Stimulated activated effector memory CD8-positive, alpha-beta T cell treated with anti-CD3 and anti-CD28 coated beads, Interleukin-12 subunit alpha, Interleukin-12 subunit beta, amount 100 ng/mL, for 72 hours (primary cell): ENCODE data around the gene DYDC2.

Experiments used
- ATAC-seq: fragments of 150-1000 bp; cut with Tn5 transposase; 2 replicates; pipeline ENCODE4 v1.10.0; 2021
- DNase-seq, 2 donors: peaks; one replicate each; pipeline ENCODE4 v3.0.0; 2021 to 2022; ENCODE audit warnings: low spot score in 2 of 2
- H3K27ac Mint-ChIP-seq: one replicate; pipeline ENCODE4 v1.8.0; 2022; ENCODE audit warnings: mild to moderate bottlenecking, mixed read lengths
- H3K36me3 Mint-ChIP-seq: one replicate; pipeline ENCODE4 v1.8.0; 2022; ENCODE audit warnings: mild to moderate bottlenecking, mixed read lengths
- H3K4me1 Mint-ChIP-seq: one replicate; pipeline ENCODE4 v1.8.0; 2022; ENCODE audit warnings: mixed read lengths
- H3K4me3 Mint-ChIP-seq: one replicate; pipeline ENCODE4 v1.8.0; 2022; ENCODE audit warnings: mild to moderate bottlenecking, mixed read lengths
- H3K9me3 Mint-ChIP-seq: one replicate; pipeline ENCODE4 v1.8.0; 2022; ENCODE audit warnings: mixed read lengths

DYDC2 gene

GRCh38 chr10:80356563-80356988 lies at the start of gene DYDC2, which contains the start of gene DYDC1:
Gene DYDC2, plus strand, starts transcription at chr10:80356781. Its CDS starts 5,663 bp downstream, at chr10:80362444.
Gene DYDC1, minus strand, starts transcription at chr10:80356755. Its CDS starts 4,154 bp downstream, at chr10:80352601.
- Mint-ChIP-seq H3K36me3 (no peaks in the 10 kb centered on the region), H3K4me1 (peaks cover 6% of the 10 kb centered on the region), H3K9me3 (no peaks in the 10 kb centered on the region), H3K27ac (no peak within 1 kb of the TSS), H3K4me3 (peak within 1 kb of the TSS; percentile 61)
- ATAC-seq (peak; percentile 73), DNase-seq (no peak)

GRCh38 chr10:80313523-80313922 lies 43.1 kb upstream of the DYDC2 start:
- Mint-ChIP-seq H3K4me3 (no peak overlapping the region), H3K9me3 (no peaks in the 10 kb centered on the region), H3K4me1 (no peaks in the 10 kb centered on the region), H3K27ac (no peak overlapping the region), H3K36me3 (peaks cover 4% of the 10 kb centered on the region)
- no peak for DNase-seq
- no peak for ATAC-seq

GRCh38 chr10:80315391-80315790 lies 41.2 kb upstream of the DYDC2 start:
- DNase-seq, result no peak
- Mint-ChIP-seq H3K9me3 (no peaks in the 10 kb centered on the region), H3K4me1 (no peaks in the 10 kb centered on the region), H3K27ac (no peak overlapping the region), H3K4me3 (no peak overlapping the region), H3K36me3 (no peaks in the 10 kb centered on the region)
- peak; percentile 28 for ATAC-seq

- DNase-seq (no peak), ATAC-seq (no peak)
- Mint-ChIP-seq H3K4me1 (no peaks in the 10 kb centered on the region), H3K4me3 (no peak overlapping the region), H3K27ac (no peak overlapping the region), H3K36me3 (no peaks in the 10 kb centered on the region), H3K9me3 (no peaks in the 10 kb centered on the region)
Measured at GRCh38 chr10:80318742-80319141, 37.8 kb upstream of the DYDC2 start.

- Mint-ChIP-seq H3K27ac (no peak overlapping the region), H3K4me3 (no peak overlapping the region), H3K36me3 (no peaks in the 10 kb centered on the region), H3K9me3 (no peaks in the 10 kb centered on the region), H3K4me1 (no peaks in the 10 kb centered on the region)
- ATAC-seq (no peak), DNase-seq (no peak)
Measured at GRCh38 chr10:80319318-80319717, 37.3 kb upstream of the DYDC2 start.

GRCh38 chr10:80319725-80320290 lies 36.8 kb upstream of the DYDC2 start:
- DNase-seq, result no peak
- H3K27ac Mint-ChIP-seq, result no peak overlapping the region
- H3K36me3 Mint-ChIP-seq, result no peaks in the 10 kb centered on the region
- no peaks in the 10 kb centered on the region for H3K9me3 Mint-ChIP-seq
- no peak overlapping the region for H3K4me3 Mint-ChIP-seq
- H3K4me1 Mint-ChIP-seq, result no peaks in the 10 kb centered on the region
- ATAC-seq, result no peak

GRCh38 chr10:80320377-80320776 lies 36.2 kb upstream of the DYDC2 start:
- Mint-ChIP-seq H3K27ac (no peak overlapping the region), H3K36me3 (no peaks in the 10 kb centered on the region), H3K9me3 (no peaks in the 10 kb centered on the region)

GRCh38 chr10:80321183-80321582 lies 35.4 kb upstream of the DYDC2 start:
- ATAC-seq (no peak), DNase-seq (no peak)
- no peak overlapping the region for H3K27ac Mint-ChIP-seq
- no peaks in the 10 kb centered on the region for H3K9me3 Mint-ChIP-seq
- no peaks in the 10 kb centered on the region for H3K36me3 Mint-ChIP-seq
- H3K4me1 Mint-ChIP-seq, result no peaks in the 10 kb centered on the region
- no peak overlapping the region for H3K4me3 Mint-ChIP-seq

More at GRCh38 chr10:80320377-80320776, 36.2 kb upstream of the DYDC2 start:
- no peak for DNase-seq
- ATAC-seq, result no peak
- Mint-ChIP-seq H3K4me3 (no peak overlapping the region), H3K4me1 (no peaks in the 10 kb centered on the region)

GRCh38 chr10:80322158-80322557 lies 34.4 kb upstream of the DYDC2 start:
- Mint-ChIP-seq H3K27ac (no peak overlapping the region), H3K9me3 (no peaks in the 10 kb centered on the region), H3K4me3 (no peak overlapping the region), H3K4me1 (no peaks in the 10 kb centered on the region), H3K36me3 (no peaks in the 10 kb centered on the region)
- ATAC-seq, result no peak
- no peak for DNase-seq

GRCh38 chr10:80322711-80323110 lies 33.9 kb upstream of the DYDC2 start:
- H3K36me3 Mint-ChIP-seq, result no peaks in the 10 kb centered on the region

GRCh38 chr10:80323311-80323710 lies 33.3 kb upstream of the DYDC2 start:
- no peaks in the 10 kb centered on the region for H3K9me3 Mint-ChIP-seq
- no peak for DNase-seq
- ATAC-seq, result no peak
- H3K4me3 Mint-ChIP-seq, result no peak overlapping the region
- no peaks in the 10 kb centered on the region for H3K36me3 Mint-ChIP-seq
- H3K4me1 Mint-ChIP-seq, result no peaks in the 10 kb centered on the region
- no peak overlapping the region for H3K27ac Mint-ChIP-seq

More at GRCh38 chr10:80322711-80323110, 33.9 kb upstream of the DYDC2 start:
- DNase-seq (no peak), ATAC-seq (no peak)
- Mint-ChIP-seq H3K4me3 (no peak overlapping the region), H3K4me1 (no peaks in the 10 kb centered on the region), H3K9me3 (no peaks in the 10 kb centered on the region), H3K27ac (no peak overlapping the region)

- ATAC-seq (no peak), DNase-seq (no peak)
- Mint-ChIP-seq H3K9me3 (no peaks in the 10 kb centered on the region), H3K4me1 (no peaks in the 10 kb centered on the region), H3K4me3 (no peak overlapping the region), H3K36me3 (no peaks in the 10 kb centered on the region), H3K27ac (no peak overlapping the region)
Measured at GRCh38 chr10:80324086-80324485, 32.5 kb upstream of the DYDC2 start.

GRCh38 chr10:80324891-80325364 lies 31.7 kb upstream of the DYDC2 start:
- ATAC-seq (no peak), DNase-seq (no peak)
- Mint-ChIP-seq H3K36me3 (no peaks in the 10 kb centered on the region), H3K27ac (no peak overlapping the region), H3K9me3 (no peaks in the 10 kb centered on the region), H3K4me1 (no peaks in the 10 kb centered on the region), H3K4me3 (no peak overlapping the region)

- ATAC-seq, result peak; percentile 42
- H3K4me3 Mint-ChIP-seq, result no peak overlapping the region
- DNase-seq, result no peak
- H3K9me3 Mint-ChIP-seq, result no peaks in the 10 kb centered on the region
- H3K4me1 Mint-ChIP-seq, result no peaks in the 10 kb centered on the region
- H3K36me3 Mint-ChIP-seq, result no peaks in the 10 kb centered on the region
- no peak overlapping the region for H3K27ac Mint-ChIP-seq
Measured at GRCh38 chr10:80333983-80334382, 22.6 kb upstream of the DYDC2 start.

GRCh38 chr10:80344276-80344675 lies 12.3 kb upstream of the DYDC2 start:
- ATAC-seq (no peak), DNase-seq (no peak)
- H3K4me3 Mint-ChIP-seq, result no peak overlapping the region
- no peaks in the 10 kb centered on the region for H3K9me3 Mint-ChIP-seq
- H3K36me3 Mint-ChIP-seq, result no peaks in the 10 kb centered on the region
- no peaks in the 10 kb centered on the region for H3K4me1 Mint-ChIP-seq
- no peak overlapping the region for H3K27ac Mint-ChIP-seq

- ATAC-seq (no peak), DNase-seq (no peak)
- Mint-ChIP-seq H3K9me3 (no peaks in the 10 kb centered on the region), H3K36me3 (no peaks in the 10 kb centered on the region), H3K4me1 (no peaks in the 10 kb centered on the region), H3K4me3 (no peak overlapping the region), H3K27ac (no peak overlapping the region)
Measured at GRCh38 chr10:80344912-80345311, 11.7 kb upstream of the DYDC2 start.
